ENCODE data around the gene PRKRIP1.
"Not testable (repeated sequence)": the region's sequence is repeated elsewhere in the genome, so short reads cannot be mapped to it uniquely, and the experiment has no call there.

Gene PRKRIP1

DNA sequence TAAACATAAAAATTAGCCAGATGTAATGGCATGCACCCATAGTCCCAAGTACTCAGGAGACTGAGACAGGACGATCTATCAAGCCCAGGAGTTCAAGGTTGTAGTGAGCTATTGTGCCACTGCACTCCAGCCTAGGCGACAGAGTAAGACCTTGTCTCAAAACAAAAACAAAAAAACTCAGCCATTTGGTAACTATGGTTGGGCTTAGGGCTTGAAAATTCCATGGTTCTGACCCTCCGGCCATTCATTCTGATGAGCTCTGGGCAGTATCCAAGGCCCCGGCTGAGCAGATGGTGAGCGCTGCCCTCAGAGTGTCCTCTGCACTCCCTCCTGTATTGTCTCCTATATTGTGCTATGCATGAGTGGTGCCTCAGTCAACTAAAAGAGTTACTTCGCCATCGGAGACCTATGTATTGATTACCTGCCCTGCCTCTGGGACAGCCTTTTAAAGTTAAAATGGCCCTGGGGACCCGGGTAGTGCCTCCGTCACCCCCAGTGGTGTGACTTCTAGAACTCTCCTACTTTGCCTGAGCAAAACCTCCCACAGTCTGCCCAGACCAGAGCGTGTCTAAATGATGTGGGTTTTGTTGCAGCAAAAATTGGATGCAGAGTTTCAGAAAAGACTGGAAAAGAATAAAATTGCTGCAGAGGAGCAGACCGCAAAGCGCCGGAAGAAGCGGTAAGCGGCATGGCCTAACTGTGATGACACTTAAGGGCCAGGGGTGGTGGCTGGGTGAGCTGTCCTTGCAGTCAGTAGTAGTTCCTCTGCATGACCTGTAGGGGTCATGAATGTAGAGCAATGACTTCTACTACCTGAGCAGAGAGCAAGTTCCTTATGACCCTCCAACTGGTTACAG lies 8.1 kb downstream of the PRKRIP1 start:
- DNase-seq (ENCODE audit: low spot score) = no peak

DNA sequence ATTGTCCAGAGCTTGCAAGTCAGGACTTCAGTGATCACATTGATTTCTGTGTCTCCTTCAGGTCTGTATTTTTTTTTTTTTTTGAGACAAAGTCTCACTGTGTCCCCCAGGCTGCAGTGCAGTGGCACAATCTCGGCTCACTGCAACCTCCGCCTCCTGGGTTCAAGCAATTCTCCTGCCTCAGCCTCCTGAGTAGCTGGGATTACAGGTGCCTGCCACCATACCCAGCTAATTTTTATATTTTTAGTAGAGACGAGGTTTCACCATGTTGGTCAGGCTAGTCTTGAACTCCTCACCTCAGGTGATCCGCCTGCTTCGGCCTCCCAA lies 8.7 kb downstream of the PRKRIP1 start:
- not testable (repeated sequence) for DNase-seq (ENCODE audit: low spot score)

DNA sequence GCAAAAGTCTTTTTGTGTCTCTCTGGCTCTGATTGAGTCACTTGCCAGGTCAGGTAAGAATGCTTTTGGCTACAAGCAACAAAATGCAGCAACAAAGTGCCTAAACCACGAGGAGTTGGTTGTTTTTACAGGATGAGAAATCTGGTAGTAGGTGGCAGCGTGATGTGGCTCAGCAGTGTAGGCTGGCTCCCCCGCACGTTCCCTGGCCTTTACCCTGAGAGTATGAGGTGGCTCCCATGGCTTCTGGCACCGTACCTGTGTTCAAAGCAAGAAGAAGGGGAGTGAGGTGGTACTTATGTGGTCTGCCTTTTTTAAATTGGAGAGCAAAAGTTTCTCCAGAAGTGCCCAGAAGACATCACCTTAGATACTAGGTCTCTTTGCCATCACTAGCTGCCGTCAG lies 11.7 kb downstream of the PRKRIP1 start:
- DNase-seq (ENCODE audit: low spot score) = no peak

GRCh38 chr7:102408530-102408929 lies 12.4 kb downstream of the PRKRIP1 start:
- not testable (repeated sequence) for DNase-seq (ENCODE audit: low spot score)

- DNase-seq (ENCODE audit: low spot score) = no peak
Observed at GRCh38 chr7:102409340-102409739, 13.2 kb downstream of the PRKRIP1 start.

DNA sequence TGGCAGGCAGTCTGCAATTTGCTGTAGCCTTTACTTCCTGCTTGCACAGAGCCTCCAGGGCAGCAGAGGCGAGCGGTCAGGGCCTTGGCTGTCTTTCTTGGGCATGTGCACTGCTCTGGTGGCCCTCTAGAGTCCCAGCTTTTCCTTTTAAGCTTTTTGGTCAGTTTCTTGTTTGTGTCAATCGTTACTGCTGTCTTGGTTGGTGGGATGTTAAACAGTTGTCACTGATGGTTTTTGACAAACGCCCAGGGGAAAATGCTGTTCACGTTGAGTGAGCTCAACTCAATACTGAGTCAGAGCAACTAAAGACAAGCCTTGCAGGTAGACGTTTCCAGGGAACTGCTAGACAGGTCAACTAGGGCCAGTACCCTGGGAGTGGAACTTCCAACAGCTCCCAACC lies 14.0 kb downstream of the PRKRIP1 start:
- no peak for DNase-seq (ENCODE audit: low spot score)

GRCh38 chr7:102410918-102411317 lies 14.8 kb downstream of the PRKRIP1 start:
- no peak for DNase-seq (ENCODE audit: low spot score)

GRCh38 chr7:102412548-102412947 lies 16.4 kb downstream of the PRKRIP1 start:
- DNase-seq (ENCODE audit: low spot score) = no peak

- DNase-seq (ENCODE audit: low spot score) = no peak
Observed at GRCh38 chr7:102413091-102413490, 16.9 kb downstream of the PRKRIP1 start.

DNA sequence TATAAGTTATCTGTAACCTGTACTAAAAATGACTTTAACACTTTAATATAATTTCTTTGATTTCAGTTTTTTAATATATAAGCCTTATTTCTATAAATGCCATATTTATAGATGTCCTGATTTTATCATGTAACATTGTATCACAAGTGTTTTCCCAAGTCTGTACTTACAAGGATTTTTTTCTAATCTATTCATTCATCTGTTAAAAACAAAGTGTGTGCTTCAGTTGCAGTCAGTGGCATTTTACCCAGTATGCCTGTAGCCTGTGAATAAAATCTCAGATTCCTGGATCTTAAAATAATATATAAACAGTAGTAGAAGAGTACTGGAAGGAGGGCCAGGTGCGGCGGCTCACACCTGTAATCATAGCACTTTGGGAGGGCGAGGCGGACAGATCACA lies 17.4 kb downstream of the PRKRIP1 start:
- DNase-seq (ENCODE audit: low spot score) = no peak

DNA sequence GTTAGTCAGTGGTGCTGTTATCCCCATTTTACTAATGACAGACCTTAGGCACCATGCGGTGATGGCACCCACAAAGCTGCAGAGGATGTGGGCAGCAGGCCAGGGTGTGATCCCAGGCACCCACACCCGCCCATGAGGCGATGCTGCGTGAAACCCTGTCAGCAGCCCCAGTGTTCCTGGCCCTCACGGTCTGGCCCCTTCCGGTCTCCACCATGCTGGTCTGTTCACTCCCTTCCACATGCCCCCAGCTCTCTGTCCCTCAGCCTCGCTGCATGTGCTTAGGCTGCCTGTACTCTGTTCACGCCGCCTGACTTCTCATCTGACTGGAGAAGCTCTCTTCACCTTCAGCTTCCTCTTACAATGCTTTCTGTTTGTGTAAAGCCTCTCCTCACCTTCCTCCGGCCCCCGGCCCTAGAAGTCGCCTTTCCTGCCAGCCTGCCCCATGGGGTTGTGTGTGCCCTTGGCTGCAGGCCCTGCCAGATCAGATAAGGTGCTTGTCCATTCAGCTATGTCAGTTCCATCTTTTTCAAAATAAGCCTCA lies 19.6 kb downstream of the PRKRIP1 start:
- no peak for DNase-seq (ENCODE audit: low spot score)

DNA sequence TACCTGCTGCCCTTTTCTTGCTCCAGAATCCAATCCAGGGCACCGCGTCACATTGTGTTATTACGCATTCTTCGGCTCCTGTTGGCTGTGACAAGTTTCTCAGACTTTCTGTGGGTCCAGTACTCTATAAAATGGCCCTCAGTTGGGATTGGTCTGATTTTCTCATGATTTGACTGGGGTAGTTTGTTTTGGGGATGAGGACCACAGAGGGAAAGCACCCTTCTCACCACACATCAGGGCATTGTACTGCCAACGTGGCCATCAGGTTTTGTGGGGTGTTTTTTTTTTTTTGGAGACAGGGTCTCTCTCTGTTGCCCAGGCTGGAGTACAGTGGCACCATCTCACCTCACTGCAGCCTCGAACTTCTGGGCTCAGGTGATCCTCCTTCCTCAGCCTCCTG lies 20.2 kb downstream of the PRKRIP1 start:
- no peak for DNase-seq (ENCODE audit: low spot score)

- DNase-seq (ENCODE audit: low spot score) = no peak
Observed at GRCh38 chr7:102417105-102417504, 20.9 kb downstream of the PRKRIP1 start.

GRCh38 chr7:102418592-102418991 lies 22.4 kb downstream of the PRKRIP1 start:
- no peak for DNase-seq (ENCODE audit: low spot score)

DNA sequence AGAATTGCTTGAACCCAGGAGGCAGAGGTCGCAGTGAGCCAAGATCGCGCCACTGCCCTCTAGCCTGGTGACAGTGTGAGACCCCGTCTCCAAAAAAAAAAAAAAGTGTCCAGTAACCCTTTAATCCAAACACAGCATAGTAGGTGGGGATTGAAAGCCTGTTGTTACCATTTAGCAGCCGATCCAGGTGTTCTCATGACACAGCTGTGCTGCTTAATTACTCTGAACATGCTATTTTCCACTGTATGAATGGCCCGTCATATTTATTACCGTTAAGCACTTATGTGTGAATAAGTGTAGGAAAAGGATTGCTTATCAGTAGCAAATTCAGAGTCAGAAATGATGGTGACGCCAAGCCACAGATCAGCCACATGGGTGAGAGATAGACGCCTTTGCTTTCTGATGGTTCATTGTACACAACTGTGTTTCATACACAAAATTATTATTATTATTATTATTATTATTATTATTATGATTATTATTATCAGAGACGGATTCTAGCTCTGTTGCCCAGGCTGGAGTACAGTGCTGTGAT lies 25.6 kb downstream of the PRKRIP1 start:
- DNase-seq (ENCODE audit: low spot score) = no peak

DNA sequence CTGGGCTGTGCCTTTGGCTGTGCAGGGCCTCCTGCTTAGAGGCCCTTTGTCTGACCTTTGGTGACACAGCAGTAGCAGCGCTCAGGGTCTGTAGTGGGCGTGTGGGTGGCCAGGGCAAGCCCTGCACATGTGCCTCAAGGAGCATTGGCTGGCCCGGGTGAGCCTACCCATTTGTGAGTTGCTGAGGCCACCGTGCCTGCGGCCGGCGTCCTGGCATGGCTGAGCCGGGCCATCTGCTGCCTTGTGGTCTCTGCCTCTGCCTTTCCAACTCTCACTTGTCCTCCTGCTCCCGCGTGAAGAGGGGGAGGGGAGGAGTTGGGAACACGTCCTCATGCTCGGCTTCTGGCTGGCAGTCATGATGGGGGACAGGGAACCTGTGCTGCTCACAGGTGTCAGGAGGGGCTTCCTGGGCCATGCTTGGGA lies 28.0 kb downstream of the PRKRIP1 start:
- DNase-seq (ENCODE audit: low spot score) = no peak

DNA sequence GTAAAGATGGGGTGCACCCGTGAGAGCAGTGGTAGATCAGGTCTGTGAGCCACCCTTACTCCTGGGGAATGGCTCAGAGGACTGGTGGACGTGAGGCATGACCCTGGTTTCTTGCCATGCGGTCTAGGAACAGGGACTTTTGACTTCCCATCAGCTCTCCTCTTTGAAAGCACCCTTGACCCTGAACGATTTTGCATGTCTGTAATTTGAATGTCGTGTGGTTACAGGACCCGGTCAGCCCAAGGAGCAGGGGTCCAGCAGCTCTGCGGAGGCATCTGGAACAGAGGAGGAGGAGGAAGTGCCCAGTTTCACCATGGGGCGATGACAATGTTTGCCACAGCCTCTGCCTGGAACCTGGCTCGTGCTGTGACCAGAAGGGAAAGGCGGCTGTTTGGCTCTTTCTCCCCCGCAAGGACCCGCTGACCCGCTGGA lies 28.6 kb downstream of the PRKRIP1 start:
- DNase-seq (ENCODE audit: low spot score) = no peak

DNA sequence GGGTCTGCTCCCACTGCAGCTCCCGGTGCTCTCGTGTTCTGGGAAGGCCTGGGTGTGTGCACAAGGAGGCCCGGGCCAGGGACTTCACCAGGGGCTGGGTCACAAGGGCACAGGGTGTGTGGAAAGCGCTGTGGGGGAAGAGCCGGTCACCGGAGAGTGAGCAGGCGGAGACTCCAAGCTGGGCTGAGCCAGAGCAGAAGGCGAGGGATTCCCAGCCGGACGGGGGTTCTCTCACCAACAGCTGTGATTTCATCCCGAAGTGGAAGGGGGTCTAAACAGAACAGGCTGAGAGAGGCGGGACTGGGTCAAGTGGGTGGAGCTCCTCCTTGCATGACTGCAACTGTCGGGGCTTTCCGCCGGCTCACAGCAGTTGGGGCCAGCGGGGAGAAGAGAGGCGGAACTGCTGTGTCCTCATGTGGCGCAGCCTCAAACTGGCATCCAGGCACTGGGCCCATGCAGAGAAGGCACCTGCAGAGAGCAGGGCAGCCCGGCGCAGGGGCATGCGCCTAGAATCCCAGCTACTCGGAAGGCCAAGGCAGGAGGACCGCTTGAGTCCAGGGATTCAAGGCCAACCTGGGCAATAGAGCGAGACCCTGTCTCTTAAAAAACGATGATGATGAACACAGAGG lies 29.6 kb downstream of the PRKRIP1 start:
- peak; percentile 72 for DNase-seq (ENCODE audit: low spot score)

DNA sequence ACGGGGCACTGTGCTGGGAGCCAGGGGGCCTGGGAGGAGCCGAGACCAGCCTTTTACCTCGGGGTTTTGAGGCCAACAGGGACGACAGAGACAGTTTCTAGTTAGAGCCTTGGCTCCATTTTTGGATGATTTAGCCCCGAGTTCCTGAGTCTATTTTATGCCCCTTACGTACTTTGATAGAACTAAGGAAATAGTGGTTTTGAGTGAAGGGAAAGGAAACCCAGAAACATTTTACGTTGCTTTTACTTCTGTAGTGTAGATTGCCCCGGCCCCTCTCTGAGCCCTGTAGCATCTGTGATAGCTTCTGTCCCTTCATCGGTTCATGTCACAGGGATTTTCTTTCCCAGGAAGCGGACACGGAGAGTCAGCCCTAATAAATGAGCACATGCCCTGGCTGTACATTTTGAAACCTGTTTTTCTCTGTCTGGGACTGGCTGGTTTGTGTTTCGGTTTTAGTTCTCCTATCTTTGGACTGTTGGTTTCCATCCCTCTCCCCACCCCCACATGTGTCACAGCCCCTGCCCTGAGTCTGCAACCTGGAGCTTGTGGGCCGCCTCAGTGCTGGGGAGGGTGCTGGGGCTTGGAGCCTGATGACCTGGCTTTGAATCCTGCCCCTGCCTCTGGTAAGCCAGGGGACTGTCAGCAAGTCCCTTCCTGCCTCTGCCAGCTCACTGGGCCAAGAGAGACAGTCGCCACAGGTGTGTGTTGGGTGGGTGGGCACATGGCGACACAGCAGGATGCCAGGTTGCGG lies 30.3 kb downstream of the PRKRIP1 start:
- no peak for DNase-seq (ENCODE audit: low spot score)

DNA sequence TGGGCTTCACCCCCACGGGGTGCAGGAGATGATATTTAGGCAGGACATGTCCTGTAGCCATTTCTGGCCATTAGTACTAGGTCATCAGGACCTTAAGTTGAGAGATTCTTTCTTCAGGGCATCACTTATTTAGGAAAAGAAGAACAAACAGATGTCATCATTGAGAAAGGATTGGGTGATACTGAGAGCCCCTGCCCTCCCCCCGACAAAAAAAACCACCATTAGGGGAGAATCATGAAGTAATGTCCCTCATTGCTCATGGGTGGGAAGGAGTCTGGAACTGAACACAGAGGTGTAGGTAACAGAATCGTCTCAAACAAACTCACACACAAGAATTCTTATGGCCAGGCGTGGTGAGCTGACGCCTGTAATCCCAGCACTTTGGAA lies 30.8 kb downstream of the PRKRIP1 start:
- DNase-seq (ENCODE audit: low spot score) = no peak

- DNase-seq (ENCODE audit: low spot score) = no peak
Observed at GRCh38 chr7:102429141-102429899, 33.2 kb downstream of the PRKRIP1 start.

All from left forelimb (tissue), 1 donor.